Lower lobe of right lung (tissue), 2 donors: Measurements from ENCODE around the gene STPG4. TPM values are rescaled to one million over a fixed set of nuclear protein-coding genes. Genes with fewer than 3 reads are reported as not detected.

ENCODE experiments used
- ATAC-seq, 2 donors: fragments of 200-7000 bp; cut with Tn5 transposase; one replicate each; pipeline ENCODE4 v1.9.1; 2020 to 2022; ENCODE audit warnings: mild to moderate bottlenecking in 2 of 2, moderate library complexity in 2 of 2
- DNase-seq: peaks from one replicate; pipeline ENCODE4 v3.0.0-alpha.2; 2020
- H3K27ac ChIP-seq: fragments of 200-600 bp; one replicate; pipeline ENCODE4 v1.8.0; 2022
- H3K27me3 ChIP-seq: fragments of 200-600 bp; one replicate; pipeline ENCODE4 v1.8.0; 2022; ENCODE audit warnings: low read depth
- H3K36me3 ChIP-seq: fragments of 200-600 bp; one replicate; pipeline ENCODE4 v1.8.0; 2022; ENCODE audit warnings: mild to moderate bottlenecking
- H3K4me1 ChIP-seq: fragments of 200-600 bp; one replicate; pipeline ENCODE4 v1.8.0; 2022
- H3K4me3 ChIP-seq: fragments of 200-600 bp; one replicate; pipeline ENCODE4 v1.8.0; 2022; ENCODE audit warnings: mild to moderate bottlenecking
- H3K9me3 ChIP-seq: fragments of 200-600 bp; one replicate; pipeline ENCODE4 v1.8.0; 2022
- intact Hi-C: fragments of 100-400 bp; cut with DNase I; formaldehyde crosslinking; loops from one replicate; pipeline ENCODE4 v1.11.0; 2022
- total RNA-seq: library from RNA; stranded (reverse); fragmentation: NEBNext Ultra II Directional; extraction: Animal tissue kit (Norgen Biotek cat#: 25700); gene quantifications from one replicate; pipeline ENCODE4 v1.2.1, GENCODE V29; 2021
- TF ChIP-seq, protein P1 (sequence below): fragments of 200-600 bp; IDR thresholded peaks from one replicate; pipeline ENCODE4 v1.8.0; 2022; ENCODE audit warnings: antibody characterized with exemption, mild to moderate bottlenecking
- donor health status: DM: no; HTN: yes; CAD: no; lungs with severe emphysema.

Gene STPG4
- total RNA-seq, 1 donor from 2014 or later: 0.77 TPM

DNA sequence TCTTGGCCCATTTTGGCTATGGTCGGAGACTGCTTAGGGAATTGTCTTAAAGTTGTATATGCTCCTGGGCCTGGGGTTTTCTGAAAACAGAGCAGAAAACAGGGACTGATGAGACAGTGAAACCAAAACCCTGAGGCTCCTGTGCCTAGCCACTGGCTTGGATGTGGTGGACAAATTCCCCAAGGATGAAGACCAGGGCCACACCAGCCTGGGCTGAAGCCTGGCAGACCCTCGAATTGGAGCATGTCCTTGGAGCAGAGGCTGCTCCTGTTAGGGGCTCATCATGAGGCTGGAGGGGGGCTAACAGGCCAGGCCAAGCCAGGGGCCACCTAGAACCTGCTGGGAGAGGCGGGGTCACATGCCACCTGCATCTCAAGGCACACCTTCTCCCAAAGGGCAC lies 68.1 kb downstream of the STPG4 start:
- H3K4me1 ChIP-seq: peaks cover 54% of the 10 kb centered on the region
- intact Hi-C loops: no loop called here
- no peak for DNase-seq
- H3K4me3 ChIP-seq: no peak overlapping the region
- no peaks in the 10 kb centered on the region for H3K36me3 ChIP-seq
- no peaks in the 10 kb centered on the region for H3K9me3 ChIP-seq
- ATAC-seq: no peak
- TF ChIP-seq, protein P1, sequence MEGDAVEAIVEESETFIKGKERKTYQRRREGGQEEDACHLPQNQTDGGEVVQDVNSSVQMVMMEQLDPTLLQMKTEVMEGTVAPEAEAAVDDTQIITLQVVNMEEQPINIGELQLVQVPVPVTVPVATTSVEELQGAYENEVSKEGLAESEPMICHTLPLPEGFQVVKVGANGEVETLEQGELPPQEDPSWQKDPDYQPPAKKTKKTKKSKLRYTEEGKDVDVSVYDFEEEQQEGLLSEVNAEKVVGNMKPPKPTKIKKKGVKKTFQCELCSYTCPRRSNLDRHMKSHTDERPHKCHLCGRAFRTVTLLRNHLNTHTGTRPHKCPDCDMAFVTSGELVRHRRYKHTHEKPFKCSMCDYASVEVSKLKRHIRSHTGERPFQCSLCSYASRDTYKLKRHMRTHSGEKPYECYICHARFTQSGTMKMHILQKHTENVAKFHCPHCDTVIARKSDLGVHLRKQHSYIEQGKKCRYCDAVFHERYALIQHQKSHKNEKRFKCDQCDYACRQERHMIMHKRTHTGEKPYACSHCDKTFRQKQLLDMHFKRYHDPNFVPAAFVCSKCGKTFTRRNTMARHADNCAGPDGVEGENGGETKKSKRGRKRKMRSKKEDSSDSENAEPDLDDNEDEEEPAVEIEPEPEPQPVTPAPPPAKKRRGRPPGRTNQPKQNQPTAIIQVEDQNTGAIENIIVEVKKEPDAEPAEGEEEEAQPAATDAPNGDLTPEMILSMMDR: no peak
- peak overlapping the region; percentile 41 for H3K27ac ChIP-seq
- H3K27me3 ChIP-seq: no peaks in the 10 kb centered on the region

DNA sequence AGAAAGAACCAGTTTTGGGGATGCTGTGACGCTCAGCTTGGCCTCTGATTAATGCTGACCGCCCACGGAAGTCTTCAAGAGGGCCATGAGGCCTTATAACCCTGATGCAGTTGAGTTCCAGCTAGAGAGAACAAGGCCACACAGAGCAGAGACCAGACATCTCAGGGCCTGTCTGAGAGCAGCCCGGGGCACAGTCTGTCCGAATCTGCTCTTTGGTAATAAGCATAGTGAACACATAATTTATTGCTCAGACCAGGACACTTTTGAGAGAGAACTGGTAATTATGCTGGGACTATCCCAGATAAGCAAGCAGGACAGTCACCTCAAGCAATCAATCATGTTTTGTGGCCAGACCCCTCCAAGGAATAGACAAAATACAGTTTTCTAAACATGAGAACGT lies 68.5 kb downstream of the STPG4 start:
- Histone ChIP-seq H3K27ac (peak overlapping the region; percentile 41), H3K4me3 (no peak overlapping the region), H3K9me3 (no peaks in the 10 kb centered on the region), H3K36me3 (no peaks in the 10 kb centered on the region), H3K4me1 (peaks cover 54% of the 10 kb centered on the region), H3K27me3 (no peaks in the 10 kb centered on the region)
- TF ChIP-seq, protein P1: no peak
- intact Hi-C loops: no loop called here
- ATAC-seq (no peak), DNase-seq (no peak)

DNA sequence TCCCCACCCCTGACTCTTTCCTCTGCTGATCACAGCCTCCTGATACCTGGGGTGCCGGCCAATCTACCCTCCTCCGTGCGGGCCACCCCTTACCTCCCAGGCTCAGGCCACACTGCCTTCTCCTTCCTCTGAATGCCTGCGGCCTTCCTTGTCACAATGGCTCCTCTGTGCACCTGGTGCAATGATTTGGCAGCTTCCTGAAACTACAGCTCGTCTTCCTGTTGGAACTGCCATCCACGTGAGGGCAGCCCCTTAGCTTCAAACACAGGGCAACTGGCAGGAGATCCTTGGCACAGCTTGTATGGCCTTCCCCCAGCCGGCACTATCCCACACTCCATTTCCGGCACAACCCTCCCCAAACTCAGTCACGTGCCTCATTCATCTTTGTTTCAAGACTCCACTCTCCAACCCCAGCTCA lies 69.0 kb downstream of the STPG4 start:
- peak overlapping the region; percentile 41 for H3K27ac ChIP-seq
- no peak for DNase-seq
- TF ChIP-seq, protein P1: no peak
- H3K27me3 ChIP-seq: no peaks in the 10 kb centered on the region
- H3K4me3 ChIP-seq: no peak overlapping the region
- no peaks in the 10 kb centered on the region for H3K36me3 ChIP-seq
- no peaks in the 10 kb centered on the region for H3K9me3 ChIP-seq
- no peak for ATAC-seq
- intact Hi-C loops: no loop called here
- peaks cover 54% of the 10 kb centered on the region for H3K4me1 ChIP-seq

DNA sequence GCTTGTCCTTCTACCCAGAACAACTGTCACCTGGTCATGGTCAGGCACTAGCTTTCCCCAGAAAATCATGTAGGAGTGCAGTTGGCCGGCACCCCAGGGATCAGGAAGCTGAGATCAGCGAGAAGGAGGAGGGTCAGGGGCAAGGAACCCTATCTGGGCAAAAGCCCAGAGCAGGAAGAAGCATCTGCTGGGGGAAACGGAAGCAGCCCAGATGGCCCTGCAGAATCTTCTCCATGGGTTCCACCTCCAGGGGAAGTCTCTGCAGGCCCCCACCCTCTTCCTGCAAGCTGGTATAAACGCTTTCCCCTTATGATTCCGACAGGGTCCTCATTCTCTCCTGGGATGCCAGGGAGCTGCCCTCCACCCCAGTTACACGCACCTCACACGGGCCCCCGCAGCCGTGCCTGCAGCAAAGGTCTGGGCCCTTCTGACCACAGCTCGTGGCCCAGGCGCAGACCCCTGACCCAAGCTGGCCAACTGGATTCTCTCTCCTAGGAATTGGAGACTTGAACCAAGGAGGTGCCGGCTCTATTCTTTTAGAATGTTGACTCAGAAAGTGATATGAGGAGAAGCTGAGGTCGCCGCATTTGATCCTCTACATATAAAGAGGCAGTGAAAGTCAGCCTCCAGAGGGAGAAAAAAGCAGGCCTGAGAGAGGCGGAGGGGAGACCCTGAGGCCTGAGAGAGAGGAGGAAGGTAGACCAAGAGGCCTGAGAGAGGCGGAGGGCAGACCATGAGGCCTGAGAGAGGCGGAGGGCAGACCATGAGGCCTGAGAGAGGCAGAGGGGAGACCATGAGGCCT lies 71.0 kb downstream of the STPG4 start:
- Histone ChIP-seq H3K9me3 (no peaks in the 10 kb centered on the region), H3K4me3 (no peak overlapping the region), H3K36me3 (no peaks in the 10 kb centered on the region), H3K4me1 (peaks cover 67% of the 10 kb centered on the region), H3K27me3 (no peaks in the 10 kb centered on the region), H3K27ac (peak overlapping the region; percentile 68)
- intact Hi-C loops: no loop called here
- peak in 1 of 2 donors; percentile 17 for ATAC-seq
- TF ChIP-seq, protein P1: no peak
- DNase-seq: no peak

DNA sequence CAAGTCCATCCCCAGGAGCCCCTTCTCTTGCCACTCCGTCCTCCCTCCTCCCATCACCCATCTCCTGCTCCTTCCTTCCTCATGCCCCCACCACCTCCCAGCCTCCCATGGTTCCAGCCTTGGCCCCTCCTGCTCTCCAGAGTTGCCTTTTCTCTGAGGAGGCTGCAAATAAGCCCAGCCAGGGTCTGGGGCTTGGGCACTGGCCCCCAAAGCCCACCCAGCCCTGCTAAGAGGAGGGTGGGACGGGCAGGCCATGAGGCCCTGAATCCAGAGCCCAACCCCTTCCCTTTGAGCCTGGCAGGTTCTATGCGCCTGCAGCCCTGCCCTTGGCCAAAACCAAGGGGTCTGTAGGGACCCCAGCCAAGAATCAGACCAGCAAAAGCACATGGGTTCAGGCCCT lies 71.6 kb downstream of the STPG4 start:
- H3K4me3 ChIP-seq: no peak overlapping the region
- DNase-seq (no peak), ATAC-seq (no peak)
- intact Hi-C loops: no loop called here
- no peaks in the 10 kb centered on the region for H3K36me3 ChIP-seq
- H3K27me3 ChIP-seq: no peaks in the 10 kb centered on the region
- TF ChIP-seq, protein P1: no peak
- H3K9me3 ChIP-seq: no peaks in the 10 kb centered on the region
- peak overlapping the region; percentile 68 for H3K27ac ChIP-seq
- H3K4me1 ChIP-seq: peaks cover 61% of the 10 kb centered on the region
